IMR-90 (cell line): ENCODE measurements around the gene PRKCE.

Experiments
- MAZ ChIP-seq: IDR thresholded peaks from 2 replicates; pipeline ENCODE4 v1.6.1; 2012; ENCODE audit warnings: low read depth, mild to moderate bottlenecking, low read length, improper control_type of control experiment, moderate library complexity, borderline replicate concordance
- RFX5 ChIP-seq: IDR thresholded peaks from 2 replicates; pipeline ENCODE4 v1.8.0; 2012; ENCODE audit warnings: low read depth, mild to moderate bottlenecking, low read length, moderate library complexity
- TF ChIP-seq, protein P1 (sequence below): conservative IDR thresholded peaks from 2 replicates; pipeline ENCODE4 v1.5.1; 2012; ENCODE audit warnings: mild to moderate bottlenecking, low read depth, low read length, improper control_type of control experiment

- TF ChIP-seq RFX5 (no peak), MAZ (no peak)
- TF ChIP-seq, protein P1, sequence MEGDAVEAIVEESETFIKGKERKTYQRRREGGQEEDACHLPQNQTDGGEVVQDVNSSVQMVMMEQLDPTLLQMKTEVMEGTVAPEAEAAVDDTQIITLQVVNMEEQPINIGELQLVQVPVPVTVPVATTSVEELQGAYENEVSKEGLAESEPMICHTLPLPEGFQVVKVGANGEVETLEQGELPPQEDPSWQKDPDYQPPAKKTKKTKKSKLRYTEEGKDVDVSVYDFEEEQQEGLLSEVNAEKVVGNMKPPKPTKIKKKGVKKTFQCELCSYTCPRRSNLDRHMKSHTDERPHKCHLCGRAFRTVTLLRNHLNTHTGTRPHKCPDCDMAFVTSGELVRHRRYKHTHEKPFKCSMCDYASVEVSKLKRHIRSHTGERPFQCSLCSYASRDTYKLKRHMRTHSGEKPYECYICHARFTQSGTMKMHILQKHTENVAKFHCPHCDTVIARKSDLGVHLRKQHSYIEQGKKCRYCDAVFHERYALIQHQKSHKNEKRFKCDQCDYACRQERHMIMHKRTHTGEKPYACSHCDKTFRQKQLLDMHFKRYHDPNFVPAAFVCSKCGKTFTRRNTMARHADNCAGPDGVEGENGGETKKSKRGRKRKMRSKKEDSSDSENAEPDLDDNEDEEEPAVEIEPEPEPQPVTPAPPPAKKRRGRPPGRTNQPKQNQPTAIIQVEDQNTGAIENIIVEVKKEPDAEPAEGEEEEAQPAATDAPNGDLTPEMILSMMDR = no peak
Observed at GRCh38 chr2:45713591-45713990, 62.1 kb downstream of the PRKCE start.
